HepG2 (cell line): ENCODE results near the gene JTB. TPM values are rescaled to one million over a fixed set of nuclear protein-coding genes. Genes with fewer than 3 reads are reported as not detected.

ENCODE experiments used
- ATF1 ChIP-seq: IDR thresholded peaks from 2 replicates; pipeline ENCODE4 v1.6.1; 2016; ENCODE audit warnings: mild to moderate bottlenecking, control low read depth
- DMTF1 ChIP-seq: sonication (generic); formaldehyde crosslinking; IDR thresholded peaks from 2 replicates; pipeline ENCODE4 v1.4.0; 2020; ENCODE audit warnings: mild to moderate bottlenecking, missing genetic modification reagents
- DR1 ChIP-seq: sonication (generic); formaldehyde crosslinking; IDR thresholded peaks from 2 replicates; pipeline ENCODE4 v1.8.0; 2021; ENCODE audit warnings: mild to moderate bottlenecking, missing genetic modification reagents, inconsistent platforms
- GFI1 ChIP-seq: sonication (generic); formaldehyde crosslinking; IDR thresholded peaks from 2 replicates; pipeline ENCODE4 v1.5.0; 2020; ENCODE audit warnings: missing genetic modification reagents, mild to moderate bottlenecking, borderline replicate concordance
- HDAC1 ChIP-seq: sonication (generic); formaldehyde crosslinking; IDR thresholded peaks from 2 replicates; pipeline ENCODE4 v1.5.1; 2020; ENCODE audit warnings: mild to moderate bottlenecking, missing genetic modification reagents
- NFYB ChIP-seq: sonication (generic); formaldehyde crosslinking; IDR thresholded peaks from 2 replicates; pipeline ENCODE4 v1.4.0; 2020; ENCODE audit warnings: missing genetic modification reagents
- SAP130 ChIP-seq: IDR thresholded peaks from 2 replicates; pipeline ENCODE4 v1.6.1; 2016; ENCODE audit warnings: low read depth
- ZIK1 ChIP-seq: sonication (generic); formaldehyde crosslinking; IDR thresholded peaks from 2 replicates; pipeline ENCODE4 v1.5.0; 2020; ENCODE audit warnings: mild to moderate bottlenecking, low read depth, missing genetic modification reagents, borderline replicate concordance
- ZNF10 ChIP-seq: sonication (generic); formaldehyde crosslinking; IDR thresholded peaks from 2 replicates; pipeline ENCODE4 v1.4.0; 2020; ENCODE audit warnings: mild to moderate bottlenecking, low read depth, missing genetic modification reagents, borderline replicate concordance
- ZNF20 ChIP-seq: sonication (generic); formaldehyde crosslinking; IDR thresholded peaks from 2 replicates; pipeline ENCODE4 v1.4.0; 2020; ENCODE audit warnings: mild to moderate bottlenecking, moderate library complexity, missing genetic modification reagents
- ZNF263 ChIP-seq: sonication (generic); formaldehyde crosslinking; IDR thresholded peaks from 2 replicates; pipeline ENCODE4 v1.4.0; 2020; ENCODE audit warnings: missing genetic modification reagents
- ZNF337 ChIP-seq: sonication (generic); formaldehyde crosslinking; IDR thresholded peaks from 2 replicates; pipeline ENCODE4 v1.5.1; 2020; ENCODE audit warnings: missing genetic modification reagents, low read depth, mild to moderate bottlenecking, borderline replicate concordance
- ZNF354B ChIP-seq: sonication (generic); formaldehyde crosslinking; IDR thresholded peaks from 2 replicates; pipeline ENCODE4 v1.8.0; 2022; ENCODE audit warnings: mild to moderate bottlenecking, missing genetic modification reagents
- ZNF543 ChIP-seq: sonication (generic); formaldehyde crosslinking; IDR thresholded peaks from 2 replicates; pipeline ENCODE4 v1.4.0; 2020; ENCODE audit warnings: mild to moderate bottlenecking, missing genetic modification reagents
- ZNF607 ChIP-seq: sonication (generic); formaldehyde crosslinking; IDR thresholded peaks from 2 replicates; pipeline ENCODE4 v1.5.1; 2020; ENCODE audit warnings: missing genetic modification reagents, mild to moderate bottlenecking, borderline replicate concordance
- ZNF740 ChIP-seq: sonication (generic); formaldehyde crosslinking; IDR thresholded peaks from 2 replicates; pipeline ENCODE4 v1.4.0; 2020; ENCODE audit warnings: missing genetic modification reagents
- ZNF75D ChIP-seq: sonication (generic); formaldehyde crosslinking; IDR thresholded peaks from 2 replicates; pipeline ENCODE4 v1.8.1; 2023; ENCODE audit warnings: missing genetic modification reagents, mild to moderate bottlenecking, borderline replicate concordance
- polyA plus RNA-seq, 8 experiments: library from polyadenylated mRNA; depleted of rRNA in 3 of 8; stranded (reverse) in 7 of 8; unstranded in 1 of 8; fragments of >200 nt; fragmentation: Illumina TruSeq in 4 of 8; extraction: Trizol in 4 of 8; gene quantifications; 2 replicates each; pipeline versions ENCODE4 v1.2.1 to v1.2.3, GENCODE V29; 2011 to 2016; ENCODE audit warnings: low read depth in 4 of 8, missing spikeins in 1 of 8, mixed read lengths in 1 of 8; ENCODE audit not compliant: insufficient read depth in 1 of 8
- total RNA-seq, 5 experiments: library from RNA; depleted of rRNA; stranded (reverse); fragments of >200 nt; fragmentation: Illumina TruSeq; extraction: Trizol; gene quantifications; 2 replicates each; pipeline ENCODE4 v1.2.3, GENCODE V29; 2016; ENCODE audit warnings: low read depth in 1 of 5
- TF ChIP-seq, protein P1 (sequence below): sonication (generic); formaldehyde crosslinking; conservative IDR thresholded peaks from 2 replicates; pipeline ENCODE4 v1.8.0; 2022; ENCODE audit warnings: missing genetic modification reagents
- TF ChIP-seq, protein P2 (sequence below): IDR thresholded peaks from 2 replicates; pipeline ENCODE4 v1.6.1; 2016; ENCODE audit warnings: mild to moderate bottlenecking
- TF ChIP-seq, protein P3 (sequence below): sonication (generic); formaldehyde crosslinking; conservative IDR thresholded peaks from 2 replicates; pipeline ENCODE4 v1.8.0; 2022; ENCODE audit warnings: mild to moderate bottlenecking, moderate library complexity, missing genetic modification reagents
- TF ChIP-seq, protein P4 (sequence below): IDR thresholded peaks from 2 replicates; pipeline ENCODE4 v1.6.1; 2016; ENCODE audit warnings: low read depth, borderline replicate concordance

JTB gene
- total and polyA plus RNA-seq, 2 of the 13 experiments (the other 11 are each of a cell fraction or from before 2014, with no cell fraction given), result 96.7 to 99.2 TPM

GRCh38 chr1:153968000-153968363, 9.5 kb downstream of the JTB start (continued):
- TF ChIP-seq ZNF543 (CRISPR knock-in tag) (no peak), ZNF337 (CRISPR knock-in tag) (no peak), ATF1 (CRISPR knock-in tag) (peak; percentile 21), SAP130 (CRISPR knock-in tag) (no peak), ZNF75D (CRISPR knock-in tag) (no peak), HDAC1 (no peak), DMTF1 (CRISPR knock-in tag) (no peak), GFI1 (CRISPR knock-in tag) (no peak), ZNF263 (no peak), ZNF740 (CRISPR knock-in tag) (0 out of 2 replicates have a peak, but pooled peaks have one; percentile 46), ZNF354B (CRISPR knock-in tag) (no peak), ZIK1 (CRISPR knock-in tag) (no peak), ZNF10 (no peak), DR1 (CRISPR knock-in tag) (no peak), ZNF607 (CRISPR knock-in tag) (no peak), ZNF20 (CRISPR knock-in tag) (no peak), NFYB (CRISPR knock-in tag) (no peak)
- TF ChIP-seq, protein P1, sequence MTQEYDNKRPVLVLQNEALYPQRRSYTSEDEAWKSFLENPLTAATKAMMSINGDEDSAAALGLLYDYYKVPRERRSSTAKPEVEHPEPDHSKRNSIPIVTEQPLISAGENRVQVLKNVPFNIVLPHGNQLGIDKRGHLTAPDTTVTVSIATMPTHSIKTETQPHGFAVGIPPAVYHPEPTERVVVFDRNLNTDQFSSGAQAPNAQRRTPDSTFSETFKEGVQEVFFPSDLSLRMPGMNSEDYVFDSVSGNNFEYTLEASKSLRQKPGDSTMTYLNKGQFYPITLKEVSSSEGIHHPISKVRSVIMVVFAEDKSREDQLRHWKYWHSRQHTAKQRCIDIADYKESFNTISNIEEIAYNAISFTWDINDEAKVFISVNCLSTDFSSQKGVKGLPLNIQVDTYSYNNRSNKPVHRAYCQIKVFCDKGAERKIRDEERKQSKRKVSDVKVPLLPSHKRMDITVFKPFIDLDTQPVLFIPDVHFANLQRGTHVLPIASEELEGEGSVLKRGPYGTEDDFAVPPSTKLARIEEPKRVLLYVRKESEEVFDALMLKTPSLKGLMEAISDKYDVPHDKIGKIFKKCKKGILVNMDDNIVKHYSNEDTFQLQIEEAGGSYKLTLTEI, result no peak
- TF ChIP-seq, protein P2, sequence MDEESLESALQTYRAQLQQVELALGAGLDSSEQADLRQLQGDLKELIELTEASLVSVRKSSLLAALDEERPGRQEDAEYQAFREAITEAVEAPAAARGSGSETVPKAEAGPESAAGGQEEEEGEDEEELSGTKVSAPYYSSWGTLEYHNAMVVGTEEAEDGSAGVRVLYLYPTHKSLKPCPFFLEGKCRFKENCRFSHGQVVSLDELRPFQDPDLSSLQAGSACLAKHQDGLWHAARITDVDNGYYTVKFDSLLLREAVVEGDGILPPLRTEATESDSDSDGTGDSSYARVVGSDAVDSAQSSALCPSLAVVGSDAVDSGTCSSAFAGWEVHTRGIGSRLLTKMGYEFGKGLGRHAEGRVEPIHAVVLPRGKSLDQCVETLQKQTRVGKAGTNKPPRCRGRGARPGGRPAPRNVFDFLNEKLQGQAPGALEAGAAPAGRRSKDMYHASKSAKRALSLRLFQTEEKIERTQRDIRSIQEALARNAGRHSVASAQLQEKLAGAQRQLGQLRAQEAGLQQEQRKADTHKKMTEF, result no peak
- TF ChIP-seq, protein P3, sequence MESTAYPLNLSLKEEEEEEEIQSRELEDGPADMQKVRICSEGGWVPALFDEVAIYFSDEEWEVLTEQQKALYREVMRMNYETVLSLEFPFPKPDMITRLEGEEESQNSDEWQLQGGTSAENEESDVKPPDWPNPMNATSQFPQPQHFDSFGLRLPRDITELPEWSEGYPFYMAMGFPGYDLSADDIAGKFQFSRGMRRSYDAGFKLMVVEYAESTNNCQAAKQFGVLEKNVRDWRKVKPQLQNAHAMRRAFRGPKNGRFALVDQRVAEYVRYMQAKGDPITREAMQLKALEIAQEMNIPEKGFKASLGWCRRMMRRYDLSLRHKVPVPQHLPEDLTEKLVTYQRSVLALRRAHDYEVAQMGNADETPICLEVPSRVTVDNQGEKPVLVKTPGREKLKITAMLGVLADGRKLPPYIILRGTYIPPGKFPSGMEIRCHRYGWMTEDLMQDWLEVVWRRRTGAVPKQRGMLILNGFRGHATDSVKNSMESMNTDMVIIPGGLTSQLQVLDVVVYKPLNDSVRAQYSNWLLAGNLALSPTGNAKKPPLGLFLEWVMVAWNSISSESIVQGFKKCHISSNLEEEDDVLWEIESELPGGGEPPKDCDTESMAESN, result no peak; the same call in 1 of the 2 replicates
- TF ChIP-seq, protein P4, sequence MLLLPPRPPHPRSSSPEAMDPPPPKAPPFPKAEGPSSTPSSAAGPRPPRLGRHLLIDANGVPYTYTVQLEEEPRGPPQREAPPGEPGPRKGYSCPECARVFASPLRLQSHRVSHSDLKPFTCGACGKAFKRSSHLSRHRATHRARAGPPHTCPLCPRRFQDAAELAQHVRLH (CRISPR knock-in tag), result no peak
